AG20443 (cell line): ENCODE measurements around the gene TSPAN4.

Experiments used
- DNase-seq: peaks from one replicate; pipeline ENCODE4 v3.0.0; 2012; ENCODE audit warnings: low spot score, mixed read lengths

TSPAN4 gene, protein sequence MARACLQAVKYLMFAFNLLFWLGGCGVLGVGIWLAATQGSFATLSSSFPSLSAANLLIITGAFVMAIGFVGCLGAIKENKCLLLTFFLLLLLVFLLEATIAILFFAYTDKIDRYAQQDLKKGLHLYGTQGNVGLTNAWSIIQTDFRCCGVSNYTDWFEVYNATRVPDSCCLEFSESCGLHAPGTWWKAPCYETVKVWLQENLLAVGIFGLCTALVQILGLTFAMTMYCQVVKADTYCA

DNA sequence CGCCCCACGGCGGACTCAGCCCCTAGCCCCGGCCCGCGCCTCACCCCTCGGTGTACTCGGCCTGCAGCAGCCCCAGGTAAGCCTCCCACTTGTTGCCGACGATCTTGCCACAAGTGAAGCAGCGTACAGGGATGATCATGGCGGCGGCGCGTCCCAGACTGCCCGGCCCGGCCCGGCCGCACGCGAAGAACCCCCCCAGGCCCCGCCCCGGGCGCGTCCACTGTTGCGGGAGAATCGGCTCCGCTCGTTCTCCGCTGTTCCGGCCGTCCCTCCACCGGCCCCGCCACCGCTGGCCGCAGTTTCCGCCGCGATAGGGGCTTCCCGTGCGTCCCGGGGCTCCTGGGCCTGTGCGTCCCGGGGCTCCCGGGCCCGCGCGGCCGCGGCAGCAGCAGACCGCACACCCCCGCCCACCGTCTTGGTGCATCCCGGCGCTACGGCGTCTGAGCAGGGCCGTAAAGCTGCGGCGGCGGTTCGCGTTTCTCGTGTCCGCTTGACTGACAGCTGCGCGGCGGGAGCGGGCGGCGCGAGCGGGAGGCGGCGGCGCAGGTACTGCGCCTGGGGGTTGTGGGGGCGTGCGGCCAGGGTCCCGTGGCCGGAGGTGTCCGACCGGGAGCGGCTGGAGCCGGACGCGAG lies at the start of gene TSPAN4, which contains the start of gene POLR2L:
TSPAN4 (plus strand) TSS at position 483 of the 633 bp plus-strand sequence. CDS start 7,453 bp downstream, outside the sequence.
POLR2L (minus strand) TSS at position 160 of the 633 bp plus-strand sequence; CDS start at position 139, 21 bp downstream.
- DNase-seq, result peak; percentile 89

DNA sequence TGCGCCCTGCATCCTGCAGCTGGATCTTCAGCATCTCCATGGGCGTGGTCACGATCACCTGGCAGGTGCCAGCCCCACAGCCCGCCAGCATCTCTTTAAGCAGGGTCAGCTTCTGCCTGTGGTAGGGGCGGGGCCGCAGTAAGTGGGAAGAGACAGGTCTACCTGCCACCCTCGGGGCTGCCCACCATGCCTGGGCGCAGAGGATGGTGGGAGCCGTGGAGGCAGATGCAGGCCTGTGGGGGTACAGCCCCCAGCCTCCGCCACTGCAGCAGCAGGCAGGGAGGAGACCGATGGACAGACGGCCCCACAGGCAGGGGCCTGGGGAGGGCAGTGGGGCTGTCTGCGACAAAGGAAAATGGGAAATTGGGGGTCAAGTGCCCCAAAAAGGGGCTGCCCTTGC lies 49.8 kb upstream of the TSPAN4 start:
- no peak for DNase-seq

DNA sequence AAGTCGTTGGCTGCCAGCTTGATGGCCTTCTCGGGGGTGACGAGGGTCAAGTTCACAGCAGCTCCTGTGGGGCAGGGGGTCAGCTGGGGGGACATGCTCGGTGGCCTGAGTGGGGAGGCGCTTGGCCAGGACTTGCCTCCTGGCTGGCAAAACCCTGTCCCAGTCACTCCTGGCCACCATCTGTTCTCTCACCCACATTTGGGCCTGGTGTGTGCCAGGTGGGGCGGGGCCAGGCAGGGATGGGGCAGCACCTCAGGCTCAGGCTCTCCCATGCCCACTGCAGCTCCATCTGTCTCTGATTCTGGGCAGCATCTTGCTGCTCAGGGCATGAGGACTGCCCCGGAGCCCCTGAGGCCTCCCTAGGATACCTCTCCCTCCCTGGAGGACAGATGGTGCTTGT lies 49.1 kb upstream of the TSPAN4 start:
- DNase-seq, result no peak

DNA sequence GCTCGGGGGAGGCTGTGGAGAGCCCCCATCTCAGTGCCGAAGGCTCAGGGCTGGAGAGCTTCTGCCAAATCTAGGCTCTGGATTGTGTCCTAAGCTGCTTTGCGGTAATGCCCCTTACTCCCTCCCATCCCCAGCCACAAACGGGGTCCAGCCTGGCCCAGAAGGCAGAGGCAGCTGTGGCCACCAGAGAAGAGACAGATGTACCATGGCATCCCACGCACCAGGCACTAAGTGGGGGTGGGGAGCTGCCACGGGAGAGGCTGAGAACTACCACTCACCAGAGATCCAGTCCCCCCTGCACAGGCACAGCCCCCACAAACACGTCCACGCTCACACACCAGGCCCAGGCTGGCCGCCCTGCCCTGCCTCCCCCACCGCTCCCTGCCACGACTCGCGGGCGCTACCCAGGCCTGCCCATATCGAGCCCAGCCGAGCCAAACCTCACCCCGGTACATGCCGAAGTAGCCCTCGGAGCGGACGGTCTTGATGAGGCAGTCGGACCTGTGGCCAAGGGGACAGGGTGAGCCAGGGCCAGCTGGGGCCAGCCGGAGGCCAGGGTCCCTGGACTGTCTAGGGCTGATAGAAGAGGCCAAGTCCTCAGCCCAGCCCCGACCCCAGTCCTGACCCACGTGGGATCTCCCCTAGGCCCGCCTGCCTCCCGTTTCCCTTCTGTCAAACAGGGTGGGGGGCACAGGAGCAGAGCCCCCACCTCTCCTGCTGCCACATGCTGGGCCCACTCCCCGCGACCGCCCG lies 48.5 kb upstream of the TSPAN4 start:
- no peak for DNase-seq

DNA sequence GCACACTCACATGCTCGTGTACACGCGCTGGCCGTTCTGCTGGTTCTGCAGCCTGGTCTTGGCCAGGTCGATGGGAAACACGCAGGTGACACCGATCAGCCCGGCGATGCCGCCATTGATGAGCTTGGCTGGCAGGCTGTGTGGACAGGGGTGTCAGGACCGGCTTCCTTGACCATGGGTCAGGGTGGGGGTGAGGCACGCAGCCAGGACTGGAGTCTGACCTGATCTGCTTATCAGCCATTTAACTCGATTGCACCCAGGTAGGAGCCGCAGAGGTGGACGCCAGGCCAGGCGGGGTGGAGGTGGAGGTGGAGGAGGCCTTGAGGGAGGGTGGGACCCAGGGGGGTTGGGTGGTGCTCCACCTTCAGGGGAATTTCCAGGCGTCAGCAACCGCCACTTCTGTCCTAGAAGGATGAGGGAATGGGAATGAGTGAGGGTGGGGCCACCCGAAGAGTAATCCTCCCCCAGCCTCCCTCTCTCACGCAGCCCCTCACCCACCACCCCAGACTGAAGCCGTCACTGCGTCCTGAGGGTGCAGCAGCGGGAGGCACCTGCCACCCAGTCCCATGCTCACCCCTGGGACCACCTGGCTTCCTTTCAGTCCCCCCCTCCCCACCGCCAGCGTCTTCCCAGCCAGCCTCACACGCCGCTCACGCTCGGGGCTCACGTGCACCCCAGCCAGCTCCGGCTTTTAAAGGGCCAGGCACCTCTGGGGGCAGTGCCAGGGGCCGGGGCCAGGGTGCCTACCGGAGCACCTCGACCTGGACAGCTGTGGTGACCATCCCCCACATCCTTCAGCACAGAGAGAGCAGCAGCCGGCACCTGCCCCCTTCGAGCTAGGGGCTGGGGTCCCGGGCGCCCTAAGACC lies 47.7 kb upstream of the TSPAN4 start:
- peak; percentile 53 for DNase-seq

DNA sequence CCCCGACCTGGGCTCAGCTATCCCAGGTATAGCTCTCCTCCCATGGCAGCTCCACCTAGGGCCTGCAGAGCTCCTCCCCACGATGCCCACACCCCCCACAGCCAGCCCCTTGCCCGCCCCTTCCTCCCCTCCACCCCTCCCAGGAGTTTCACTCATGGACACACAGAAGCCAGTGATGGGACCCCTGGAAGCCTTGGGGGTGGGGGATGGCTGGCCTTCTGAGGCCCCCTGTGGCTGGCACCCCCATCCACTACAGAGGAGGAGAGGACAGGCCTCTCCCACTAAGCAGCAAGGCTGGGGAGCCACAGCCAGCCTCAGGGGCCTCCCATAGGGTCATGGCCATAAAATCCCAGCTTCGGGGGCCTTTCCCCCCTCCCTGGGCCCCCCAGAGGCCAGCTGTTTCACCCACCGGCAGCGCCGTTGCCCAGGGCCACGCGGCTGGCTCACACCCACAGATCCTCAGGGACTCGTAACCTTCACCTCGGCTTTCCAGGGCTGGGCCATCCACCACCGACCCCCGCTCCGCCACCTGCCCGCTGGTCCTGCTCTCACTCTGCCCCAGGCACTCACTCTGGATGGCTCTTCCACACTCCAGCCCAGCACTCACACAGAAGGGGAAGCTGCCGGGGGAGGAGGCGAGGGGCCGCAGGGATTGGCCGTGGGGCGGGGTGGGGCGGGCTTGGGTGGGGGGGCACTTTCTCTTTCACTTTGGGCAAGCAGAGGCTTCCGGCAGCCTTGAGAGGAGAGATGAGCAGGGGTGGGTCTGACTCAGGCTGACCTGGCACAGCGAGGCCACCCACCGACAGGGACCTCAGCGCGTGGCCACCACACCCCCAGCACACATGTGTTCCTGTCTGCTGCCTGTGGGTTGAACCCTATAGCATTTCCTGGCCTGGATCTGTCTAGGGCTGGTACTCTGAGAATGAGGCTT lies 46.8 kb upstream of the TSPAN4 start:
- DNase-seq, result peak; percentile 92

DNA sequence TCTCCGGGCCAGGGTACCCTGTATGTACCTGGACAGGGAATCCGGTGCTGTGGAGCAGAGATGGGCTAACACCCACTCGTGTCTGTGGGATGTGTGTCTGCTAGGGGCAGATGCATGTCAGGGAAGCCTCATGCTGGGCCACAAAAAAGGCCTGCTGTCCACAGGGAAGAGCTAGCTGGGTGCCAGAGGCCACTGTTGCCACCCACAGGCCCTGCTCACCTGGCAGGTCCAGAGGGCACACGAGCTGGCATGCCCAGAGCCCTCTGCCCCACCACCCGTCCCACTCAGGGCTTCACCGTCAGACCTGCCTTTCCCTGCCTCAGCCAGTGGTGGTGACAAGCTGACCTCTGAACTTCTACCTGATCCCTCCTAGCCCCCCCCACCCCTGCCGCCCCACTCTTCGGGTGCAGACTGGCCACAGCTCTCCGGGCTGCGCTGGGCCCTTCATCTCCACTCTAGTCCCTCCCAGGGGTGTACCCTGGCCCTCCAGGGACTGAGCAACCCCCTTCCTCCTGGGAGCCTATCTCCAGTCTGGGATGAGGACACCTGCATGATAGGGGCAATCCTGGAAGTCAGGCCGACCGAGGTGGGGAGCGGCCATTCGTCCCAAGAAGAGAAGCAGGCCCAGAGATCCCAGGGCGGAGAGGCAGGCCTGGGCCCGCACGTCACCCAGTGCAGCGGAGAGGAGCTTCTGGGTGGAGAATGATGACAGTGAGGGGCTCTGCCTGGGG lies 45.9 kb upstream of the TSPAN4 start:
- DNase-seq, result no peak

DNA sequence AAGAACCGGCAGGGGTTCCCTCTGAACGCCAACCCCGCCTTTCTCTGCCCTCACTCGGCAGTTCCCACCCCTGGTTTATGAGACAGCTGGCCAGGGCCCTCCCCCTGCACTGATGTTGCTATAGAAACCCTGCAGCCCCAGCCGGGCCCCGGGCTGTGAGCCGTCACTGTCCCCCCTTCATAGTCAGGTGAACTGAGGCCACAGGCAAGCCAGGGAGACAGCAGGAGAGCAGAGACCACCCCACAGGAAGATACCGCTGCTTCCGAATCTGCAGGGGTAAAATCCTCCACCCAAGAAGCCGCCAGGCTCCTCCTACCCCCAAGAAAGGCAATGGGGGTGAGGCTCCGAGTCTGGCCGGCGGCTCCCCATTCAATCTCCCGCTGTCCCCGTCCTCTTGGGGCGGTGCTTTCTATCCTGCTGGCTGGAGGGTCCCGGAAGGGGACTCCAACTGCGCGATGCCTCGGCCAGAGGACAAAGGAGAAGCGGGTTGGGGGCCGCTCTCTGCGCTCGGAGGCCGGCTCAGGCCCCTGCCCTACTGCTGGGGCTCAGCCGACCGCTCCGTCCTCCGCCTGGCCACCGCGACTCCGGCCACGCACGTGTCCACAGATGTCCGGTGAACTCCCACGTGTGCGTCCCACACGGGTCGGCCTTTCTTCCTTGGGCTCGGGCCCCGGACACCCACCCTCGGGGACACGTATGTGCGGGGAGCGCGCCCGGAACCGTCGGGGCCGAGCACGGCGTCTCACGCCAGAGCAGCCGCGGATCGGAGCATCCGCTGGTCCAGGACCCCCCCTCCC lies 45.2 kb upstream of the TSPAN4 start:
- DNase-seq, result peak; percentile 85

DNA sequence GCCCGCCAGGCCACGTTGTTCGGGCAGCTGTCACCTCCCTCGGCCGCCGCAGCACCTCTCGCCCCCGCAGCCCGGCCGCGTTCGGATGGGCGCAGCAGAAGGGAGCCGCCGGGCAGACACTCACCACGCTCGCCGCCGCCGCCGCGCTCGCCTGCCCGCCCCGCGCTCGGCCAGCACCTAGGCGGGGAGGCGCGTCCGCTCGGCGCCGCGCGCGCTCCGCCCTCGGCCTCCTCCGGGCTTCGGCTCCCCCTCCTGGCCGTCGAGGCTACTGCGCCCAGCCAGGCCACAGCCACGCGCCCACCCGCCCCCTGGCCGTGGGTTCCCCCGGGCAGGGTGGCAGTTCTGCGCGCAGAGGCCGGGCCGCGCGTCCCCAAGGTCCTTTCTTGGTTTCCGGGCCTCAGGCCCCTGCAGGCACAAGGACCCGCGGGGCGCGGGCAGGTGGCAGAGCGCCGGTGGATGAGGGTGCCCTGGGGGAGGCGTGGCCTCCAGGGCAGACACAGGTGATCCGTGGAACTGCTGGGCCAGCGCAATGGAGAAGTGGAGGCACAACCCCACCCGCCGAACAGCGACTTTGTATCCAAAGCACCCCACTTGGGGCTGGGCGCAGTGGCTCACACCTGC lies 44.4 kb upstream of the TSPAN4 start, which contains the start of gene SLC25A22:
SLC25A22 (minus strand) TSS at position 189 of the 621 bp plus-strand sequence. CDS start 3,275 bp downstream, outside the sequence.
- DNase-seq, result peak; percentile 94

DNA sequence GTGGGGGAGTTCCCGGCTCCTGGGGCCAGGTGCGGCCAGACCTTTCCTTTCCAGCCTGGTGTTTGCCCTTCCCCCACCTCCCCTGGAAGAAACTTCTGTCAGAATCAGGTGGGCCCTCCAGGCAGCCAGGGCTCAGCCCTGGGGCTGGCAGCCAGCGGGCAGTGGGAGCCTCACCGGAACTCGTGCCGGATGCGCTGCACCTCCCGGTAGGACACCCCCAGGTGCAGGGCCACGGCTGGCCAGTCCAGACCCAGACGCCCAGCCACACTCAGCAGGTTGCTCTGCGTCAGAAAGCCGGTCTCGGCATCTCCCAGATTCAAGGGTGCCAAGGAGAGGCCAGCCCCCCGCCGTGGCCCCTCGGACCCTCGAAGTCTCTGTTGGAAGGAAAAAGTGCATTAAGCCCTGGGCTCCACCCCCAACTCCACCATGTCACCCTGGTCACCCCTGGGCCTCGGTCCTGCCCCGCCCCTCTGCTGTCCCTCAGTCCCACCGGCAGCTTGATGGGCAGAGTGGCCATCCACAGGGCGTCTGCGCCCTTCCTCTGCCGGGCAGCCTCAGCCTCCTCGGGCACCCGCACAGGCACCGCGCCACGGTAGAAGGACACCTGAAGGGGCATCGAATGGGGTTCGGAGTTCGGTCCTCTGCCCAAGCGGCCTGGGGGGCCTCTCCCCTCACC lies 42.9 kb upstream of the TSPAN4 start:
- no peak for DNase-seq

DNA sequence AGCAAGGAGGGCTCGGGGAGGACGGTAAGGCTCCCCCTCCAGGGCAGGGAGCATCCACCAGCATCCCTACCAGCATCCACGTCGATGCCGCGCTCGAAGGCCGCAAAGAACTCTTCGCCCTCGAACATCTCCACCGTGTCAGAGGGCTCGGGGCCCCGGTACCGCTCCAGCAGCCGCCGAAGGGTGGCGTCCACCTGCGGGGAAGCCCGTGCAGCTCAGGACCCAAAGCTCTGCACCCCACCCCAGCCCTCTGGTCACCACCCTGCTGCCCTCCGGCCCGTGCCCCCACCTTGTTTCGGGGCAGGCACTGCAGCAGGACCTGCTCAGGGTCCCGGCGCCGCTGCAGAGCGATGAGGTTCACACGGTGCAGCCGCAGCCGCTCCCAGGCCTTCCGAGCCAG lies 42.2 kb upstream of the TSPAN4 start:
- no peak for DNase-seq

DNA sequence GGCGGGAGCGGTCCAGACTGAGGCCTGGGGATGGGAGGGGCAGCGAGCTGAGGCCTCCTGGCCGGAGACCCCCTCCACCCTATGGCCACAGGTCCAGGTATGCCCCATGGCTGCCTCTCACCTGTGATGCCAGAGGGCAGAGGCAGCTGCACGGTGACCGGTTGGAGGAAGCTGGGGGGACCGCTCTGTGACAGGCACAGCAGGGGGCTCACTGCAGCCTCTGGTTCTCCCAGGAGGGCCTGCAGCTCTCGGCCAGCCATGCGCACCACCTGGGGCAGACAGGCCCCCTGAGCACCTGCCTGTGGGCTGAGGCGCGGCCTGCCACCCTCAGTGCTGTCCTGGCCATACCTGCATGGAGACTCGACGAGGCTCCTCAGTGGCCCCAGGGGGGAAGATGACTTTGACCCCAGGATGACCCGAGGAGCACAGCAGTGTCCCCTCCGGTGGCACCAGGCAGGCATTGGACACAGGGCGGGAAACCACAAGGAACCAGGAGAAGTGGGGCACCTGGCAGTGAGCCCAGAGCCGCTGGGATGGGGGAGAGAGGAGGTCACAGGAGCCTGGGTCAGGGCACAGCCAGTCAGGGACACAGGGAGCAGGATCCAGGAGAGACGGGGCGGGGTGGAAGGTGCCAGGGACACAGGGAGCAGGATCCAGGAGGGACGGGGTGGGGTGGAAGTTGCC lies 41.4 kb upstream of the TSPAN4 start:
- no peak for DNase-seq

DNA sequence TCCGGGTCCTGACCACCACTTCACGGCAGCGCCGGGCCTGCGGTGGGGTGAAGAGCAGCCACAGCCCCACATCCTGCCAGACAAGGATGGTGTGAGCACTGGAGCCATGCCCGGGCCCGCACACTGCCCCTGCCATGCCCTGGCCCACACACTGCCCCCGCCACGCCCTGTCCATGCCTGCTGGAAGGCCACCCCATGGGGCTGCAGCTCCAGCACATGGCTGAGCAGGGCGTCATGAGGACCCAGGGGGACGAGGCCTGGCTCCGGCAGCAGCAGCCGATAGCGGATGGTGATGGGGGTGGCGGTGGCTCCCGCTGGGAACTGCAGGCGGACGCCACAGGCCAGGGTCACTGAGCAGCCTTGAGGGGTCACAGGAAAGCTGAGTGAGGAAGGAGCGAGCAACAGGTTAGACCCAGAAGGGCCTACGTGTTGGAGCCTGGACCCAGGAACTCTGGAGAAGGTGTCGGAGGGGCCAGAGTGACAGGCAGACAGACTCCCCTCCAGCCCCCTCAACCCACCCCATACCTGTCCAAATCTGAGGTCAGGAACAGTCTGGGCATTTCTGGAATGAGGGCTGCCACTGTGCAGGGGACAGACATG lies 40.5 kb upstream of the TSPAN4 start:
- DNase-seq, result no peak

DNA sequence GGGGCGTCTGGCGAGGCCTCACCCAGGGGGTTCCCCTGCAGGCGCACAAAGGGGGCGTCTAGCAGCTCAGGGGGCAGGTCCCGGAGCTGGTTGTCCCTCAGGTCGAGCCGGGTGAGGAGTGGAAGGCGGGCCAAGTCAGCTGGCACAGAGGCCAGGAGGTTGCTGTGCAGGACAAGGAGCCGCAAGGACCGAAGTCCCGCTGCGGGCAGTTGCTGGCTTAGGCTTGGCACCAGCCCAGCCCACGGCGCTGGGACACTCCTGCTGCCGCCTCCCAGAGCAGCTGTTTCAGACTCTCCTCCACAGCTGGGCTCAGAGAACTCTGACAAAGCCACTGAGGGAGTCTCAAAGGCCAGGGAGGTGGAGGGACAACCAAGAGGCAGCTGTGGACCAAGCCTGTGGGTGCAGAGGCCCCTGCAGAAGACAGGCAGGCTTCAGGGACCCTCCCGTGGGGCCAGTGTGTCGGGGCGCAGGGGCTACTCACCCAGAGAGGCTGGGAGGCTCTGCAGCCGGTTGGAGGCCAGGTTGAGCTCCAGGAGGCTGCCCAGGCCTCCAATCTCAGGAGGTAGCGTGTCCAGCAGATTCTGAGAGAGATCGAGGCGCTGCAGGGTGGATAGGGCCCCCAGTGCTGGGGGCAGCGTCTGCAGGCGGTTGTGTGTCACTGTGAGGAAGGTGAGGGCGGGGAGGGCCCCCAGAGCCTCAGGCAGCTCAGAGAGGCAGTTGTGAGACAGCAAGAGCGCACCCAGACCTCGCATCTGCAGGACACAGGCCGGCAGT lies 39.8 kb upstream of the TSPAN4 start:
- no peak for DNase-seq

DNA sequence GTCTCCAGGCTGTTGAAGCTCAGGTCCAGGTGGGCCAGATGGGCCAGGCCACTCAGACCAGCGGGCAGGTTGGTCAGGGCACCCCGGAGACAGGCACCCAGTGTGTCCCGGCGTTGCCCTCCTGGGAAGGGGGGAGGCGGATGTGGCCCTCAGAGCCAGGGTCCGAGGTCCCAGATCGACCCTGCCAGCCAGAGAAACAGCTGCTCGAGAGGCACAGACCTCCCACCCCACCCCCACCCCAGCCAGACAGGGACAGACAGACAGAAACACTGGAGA lies 39.2 kb upstream of the TSPAN4 start:
- DNase-seq, result no peak

DNA sequence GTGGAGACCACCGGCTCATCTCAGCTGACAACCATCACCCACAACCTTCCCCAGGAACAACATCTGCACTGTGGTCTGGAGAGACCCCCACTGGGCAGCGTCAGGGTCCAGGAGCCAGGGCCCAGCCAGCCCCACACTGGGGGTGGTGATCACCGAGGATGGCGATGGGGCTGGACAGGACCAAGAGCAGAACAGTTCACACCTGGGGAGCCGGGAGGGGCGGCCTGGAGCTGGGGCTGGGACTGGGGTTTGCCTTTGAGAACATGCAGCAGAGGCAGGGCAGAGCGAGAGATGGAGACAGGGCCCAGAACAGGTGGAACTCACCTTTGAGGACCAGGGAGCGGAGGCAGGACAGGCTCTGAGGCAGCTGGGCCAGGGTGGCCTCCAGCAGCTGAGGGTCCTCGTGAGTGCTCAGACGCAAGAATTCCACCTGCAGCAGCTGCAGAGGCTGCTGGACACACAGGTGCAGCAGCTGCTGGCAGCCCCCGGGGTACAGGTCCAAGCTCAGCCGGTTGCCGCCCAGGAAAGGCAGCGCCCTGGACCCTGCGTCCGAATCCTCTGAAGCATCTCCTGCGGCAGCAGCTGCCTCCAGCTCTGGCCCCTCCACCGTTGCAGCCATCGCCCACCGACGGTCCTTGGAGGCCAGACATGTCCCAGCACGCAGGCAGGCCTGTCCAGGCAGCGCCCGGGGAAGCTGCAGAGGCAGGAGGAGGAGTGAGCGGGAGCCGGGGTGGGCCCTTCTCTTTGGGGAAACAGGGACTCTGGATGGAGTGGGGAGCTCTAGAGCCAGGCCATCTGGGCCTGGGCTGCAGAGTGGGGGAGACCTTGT lies 38.7 kb upstream of the TSPAN4 start:
- DNase-seq, result peak; percentile 34
